ENCODE results near the gene MSX1.

MSX1 gene

DNA sequence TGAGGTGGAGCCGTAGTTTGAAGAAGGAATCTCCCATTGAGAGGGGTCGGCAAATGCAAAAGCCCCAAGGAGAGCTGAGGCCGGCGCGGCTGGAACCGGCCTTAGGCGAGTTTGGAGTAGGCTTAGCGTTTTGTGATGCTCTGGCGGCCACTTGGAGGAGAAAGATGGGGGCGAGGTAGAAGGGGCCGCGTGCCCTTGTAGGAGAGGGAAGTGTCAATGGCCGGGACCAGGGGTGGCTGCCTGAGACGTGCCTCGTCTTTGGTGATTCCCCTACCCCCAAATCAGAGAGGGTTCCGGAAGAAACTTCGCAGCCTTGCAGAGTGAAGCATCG is 11.7 kb downstream of the MSX1 start:
- DNase-seq, result no peak

DNA sequence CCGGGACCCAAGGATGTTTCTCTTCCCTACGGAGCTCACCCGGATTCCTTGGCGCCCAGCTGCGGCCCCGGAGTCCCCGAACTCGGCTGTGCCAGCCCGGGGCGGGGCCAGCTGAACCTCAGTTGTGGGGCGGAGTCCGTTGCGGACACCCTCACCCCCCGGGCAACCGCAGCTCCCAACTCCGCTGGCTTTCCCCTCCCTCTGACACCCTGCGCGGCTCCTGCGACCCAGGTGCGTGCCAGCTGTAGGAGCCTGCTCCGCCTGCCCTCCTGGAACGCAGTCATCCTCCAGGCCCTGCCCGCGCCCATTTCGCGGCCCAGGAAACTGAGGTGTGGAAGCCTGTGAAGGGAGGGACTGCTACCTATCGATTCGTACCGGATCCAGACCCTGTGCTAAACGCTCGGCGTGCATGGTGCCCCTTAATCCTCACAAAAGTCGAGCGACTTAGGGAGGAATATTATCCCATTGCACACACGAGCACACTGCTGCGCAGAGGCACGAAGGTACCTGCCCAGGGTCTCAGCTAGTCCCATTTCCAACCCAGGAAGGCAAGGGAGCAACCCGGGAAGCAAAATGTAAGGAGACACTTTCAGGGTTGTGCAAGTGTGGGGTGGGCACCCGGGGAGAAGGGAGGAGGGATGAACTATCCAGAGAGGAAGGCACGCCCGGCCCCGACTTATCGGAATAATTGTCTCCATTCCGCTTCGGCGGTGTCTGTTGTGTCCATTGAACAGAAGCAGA is 12.3 kb downstream of the MSX1 start:
- DNase-seq, result no peak

DNA sequence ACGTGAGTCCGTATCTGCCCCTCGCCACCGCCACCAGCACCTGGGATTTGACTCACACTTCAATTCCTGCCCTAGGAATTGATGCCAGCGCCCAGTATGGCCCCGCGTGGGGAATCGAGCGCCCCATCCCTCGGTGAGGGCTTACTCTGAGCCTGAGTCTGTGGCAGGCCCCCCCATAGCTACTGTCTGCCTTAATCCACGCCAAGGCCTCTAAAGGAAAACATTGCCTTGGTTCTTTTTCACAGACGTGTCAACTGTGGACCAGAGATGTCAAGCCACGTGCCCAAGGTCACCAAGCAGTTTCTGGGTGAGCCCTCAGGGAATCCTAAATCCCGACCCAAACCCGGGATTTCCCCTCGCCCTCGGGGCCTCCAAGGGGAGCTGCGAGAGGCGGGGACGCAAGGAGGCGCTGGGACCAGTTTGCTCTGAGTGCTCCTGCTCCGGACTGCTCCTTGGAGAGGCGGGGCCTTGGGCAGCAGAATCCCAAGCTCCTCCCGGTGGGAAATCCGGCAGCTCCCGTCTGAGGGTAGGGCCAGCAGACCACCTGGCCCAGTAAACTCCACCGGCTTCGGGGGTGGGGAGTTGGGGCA is 12.9 kb downstream of the MSX1 start:
- DNase-seq, result no peak

DNA sequence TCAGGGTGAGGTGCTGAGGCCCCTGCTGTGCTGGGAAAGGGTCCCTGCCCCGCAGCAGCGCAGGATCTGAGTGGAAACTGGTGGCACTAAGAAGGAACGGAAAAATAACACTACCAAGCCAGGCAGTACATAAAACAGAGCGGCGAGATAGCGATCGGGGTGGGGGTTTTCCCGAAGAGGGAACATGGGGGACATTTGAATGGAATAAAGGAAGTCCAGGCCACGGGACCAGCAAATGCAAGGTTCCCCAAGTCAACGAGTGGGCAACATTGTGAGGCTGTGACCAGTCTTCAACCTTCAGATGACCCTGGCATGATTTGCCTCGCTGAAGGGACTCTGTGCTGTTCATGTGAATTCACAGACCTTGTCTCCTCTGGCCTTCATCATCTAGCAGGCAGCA is 13.7 kb downstream of the MSX1 start:
- DNase-seq, result no peak

DNA sequence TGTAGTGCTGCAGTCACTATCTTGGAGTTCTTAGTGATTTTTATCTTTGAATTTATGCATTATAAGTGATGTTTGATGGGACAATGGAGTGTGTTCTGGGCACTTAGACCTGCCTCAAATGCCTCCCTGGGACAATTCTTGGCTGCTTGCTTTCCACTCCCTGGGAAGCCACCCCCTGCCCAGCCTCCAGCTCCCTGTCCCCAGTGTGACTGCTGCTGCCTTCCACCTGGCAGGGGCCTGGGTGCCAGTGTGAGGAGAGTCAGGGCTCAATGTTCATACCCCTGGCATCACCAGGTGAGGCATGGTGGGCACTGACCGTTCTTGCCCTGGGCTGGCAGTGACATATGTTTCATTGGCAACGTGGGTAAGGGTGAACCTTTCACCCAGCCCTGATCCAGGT is 14.8 kb downstream of the MSX1 start:
- no peak for DNase-seq

DNA sequence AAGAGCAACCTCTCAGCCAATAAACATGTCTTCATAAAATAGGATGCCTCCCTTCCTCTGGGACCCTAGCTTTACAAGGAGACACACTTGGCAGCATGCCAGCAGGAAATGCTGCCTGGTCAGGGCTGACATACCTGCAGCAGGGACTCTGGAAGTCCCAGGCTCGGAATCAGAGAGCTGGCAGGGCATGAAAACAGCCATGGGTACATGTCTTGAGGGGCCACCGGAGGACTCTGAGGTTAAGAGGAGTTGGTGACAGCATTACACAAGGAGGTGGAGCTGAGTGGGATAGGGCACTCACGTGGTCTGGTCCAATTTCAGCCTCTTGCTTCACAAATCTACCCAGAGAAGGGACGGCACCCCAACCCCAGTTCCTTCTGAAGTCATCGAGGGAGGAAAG is 15.7 kb downstream of the MSX1 start:
- no peak for DNase-seq

DNA sequence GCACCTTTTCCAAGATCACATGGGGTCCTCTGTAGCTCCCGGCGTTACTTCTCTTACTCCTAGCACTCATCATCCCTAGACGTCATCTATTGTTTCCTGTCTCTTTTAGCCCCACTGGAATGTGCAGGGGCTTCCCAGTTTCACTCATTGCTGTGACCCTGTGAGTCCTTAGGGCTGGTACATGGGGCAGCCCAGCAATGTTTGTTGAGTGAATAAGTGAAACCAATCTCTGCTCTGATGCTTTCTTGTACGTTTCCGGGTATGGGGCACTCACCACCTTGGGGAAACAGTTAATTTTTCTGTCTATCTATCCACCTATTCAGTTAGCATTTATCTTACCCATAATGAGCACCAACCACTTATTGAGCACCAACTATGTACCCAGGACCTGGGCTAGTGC is 16.1 kb downstream of the MSX1 start:
- no peak for DNase-seq

DNA sequence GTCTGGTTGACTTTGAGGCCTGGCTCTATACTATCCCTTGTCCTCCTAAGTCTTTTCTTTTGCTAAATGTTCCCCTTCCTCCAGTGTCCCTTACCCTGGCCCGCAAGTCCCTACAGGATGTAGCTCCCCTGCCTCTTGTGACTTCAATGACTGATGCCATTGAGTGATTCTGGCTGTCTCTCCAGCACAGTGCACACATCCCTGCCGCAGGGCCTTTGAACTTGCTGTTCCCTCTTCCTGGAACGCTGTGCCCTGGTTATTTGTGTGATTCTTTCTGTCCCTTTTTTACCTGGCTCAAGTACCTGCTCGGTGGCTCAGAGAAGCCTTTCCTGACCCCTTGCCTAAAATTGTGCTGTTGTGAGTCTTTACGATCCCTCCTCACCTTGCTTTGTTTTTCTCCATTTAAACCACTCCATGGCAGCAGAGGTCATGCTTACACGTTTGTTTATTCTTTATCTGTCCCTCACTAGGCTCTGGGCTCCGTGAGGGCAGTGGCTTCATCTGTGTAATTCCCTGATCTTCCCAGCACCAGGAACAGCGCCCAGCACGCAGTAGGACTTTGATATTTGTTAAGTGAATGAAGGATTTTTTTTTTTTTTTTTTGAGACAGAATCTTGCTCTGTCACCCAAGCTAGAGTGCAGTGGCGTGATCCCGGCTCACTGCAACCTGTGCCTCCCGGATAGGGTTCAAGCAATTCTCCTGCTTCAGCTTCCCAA is 17.6 kb downstream of the MSX1 start:
- no peak for DNase-seq

DNA sequence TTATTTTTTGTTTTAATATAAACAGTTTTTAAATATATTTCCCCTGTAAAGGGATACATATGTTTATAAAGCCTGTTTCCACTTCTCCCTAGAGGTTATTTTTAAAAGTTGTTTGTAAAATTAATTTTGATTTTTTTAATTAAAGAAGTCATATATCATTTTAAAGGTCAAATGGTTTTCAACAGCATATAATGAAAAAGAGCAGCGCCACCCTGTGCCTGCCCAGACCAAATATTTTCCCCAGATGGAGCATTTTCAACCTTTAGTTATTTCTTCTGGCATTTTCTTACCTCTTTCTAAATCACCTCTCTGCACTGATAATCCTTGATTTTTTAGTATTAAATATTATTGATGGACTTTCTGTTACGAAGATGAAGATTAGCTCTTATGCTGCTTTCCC is 21.0 kb downstream of the MSX1 start:
- DNase-seq, result no peak

DNA sequence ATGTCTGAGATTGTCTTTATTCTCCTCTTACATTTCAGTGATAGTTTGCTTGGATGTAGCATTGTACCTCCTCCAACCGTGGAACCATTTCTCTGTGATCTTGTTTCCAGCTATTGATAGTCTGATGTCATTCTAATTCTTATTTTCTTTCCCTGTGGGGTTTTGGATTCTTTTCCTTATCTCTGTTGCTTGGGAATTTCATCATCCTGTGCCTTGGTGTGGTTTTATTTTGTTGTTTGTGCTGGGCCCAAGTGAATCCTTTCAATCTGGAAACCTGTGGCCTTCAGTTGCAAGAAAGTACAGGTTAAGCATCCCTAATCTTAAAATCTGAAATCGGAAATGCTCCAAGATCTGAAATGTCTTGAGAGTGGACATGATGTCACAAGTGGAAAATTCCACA is 22.0 kb downstream of the MSX1 start:
- no peak for DNase-seq

DNA sequence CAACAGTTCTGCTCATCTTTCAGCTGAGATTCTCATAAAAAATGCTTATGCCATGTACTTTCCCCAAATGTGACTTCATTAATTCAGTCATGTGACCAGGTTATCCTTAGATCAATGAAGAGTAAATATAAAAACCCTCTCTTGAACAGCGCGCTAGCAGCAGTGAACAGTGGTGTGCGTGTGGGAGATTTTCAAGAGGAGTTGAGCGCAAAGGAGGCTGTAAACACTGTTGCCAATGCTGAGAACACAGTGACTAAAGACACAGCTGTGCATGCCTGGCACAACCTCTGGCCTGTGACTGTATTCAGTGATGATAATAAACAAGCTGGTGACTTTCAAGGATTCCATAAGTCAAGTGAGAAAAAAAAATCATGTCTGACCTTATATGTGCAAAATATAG is 25.1 kb downstream of the MSX1 start:
- no peak for DNase-seq

DNA sequence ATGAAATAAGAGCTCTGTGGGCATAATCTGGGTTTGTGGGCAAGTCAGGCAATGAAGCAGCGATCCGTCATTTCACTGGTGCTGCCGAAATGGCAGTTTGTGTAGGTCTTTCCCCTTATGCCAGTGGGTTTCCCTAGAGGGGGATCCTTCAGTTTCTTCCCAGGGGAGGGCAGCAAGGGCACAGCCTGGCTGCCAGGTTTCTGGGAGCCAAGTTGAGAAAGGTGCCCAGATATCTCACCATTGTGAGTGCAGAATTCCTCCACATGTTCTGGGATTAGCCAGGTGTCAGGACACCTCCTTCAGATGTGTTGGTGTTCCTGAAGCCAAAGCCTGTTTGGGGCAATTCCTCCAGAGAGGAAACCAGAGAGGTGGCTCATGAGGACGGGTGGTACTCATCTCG is 28.0 kb downstream of the MSX1 start:
- no peak for DNase-seq

DNA sequence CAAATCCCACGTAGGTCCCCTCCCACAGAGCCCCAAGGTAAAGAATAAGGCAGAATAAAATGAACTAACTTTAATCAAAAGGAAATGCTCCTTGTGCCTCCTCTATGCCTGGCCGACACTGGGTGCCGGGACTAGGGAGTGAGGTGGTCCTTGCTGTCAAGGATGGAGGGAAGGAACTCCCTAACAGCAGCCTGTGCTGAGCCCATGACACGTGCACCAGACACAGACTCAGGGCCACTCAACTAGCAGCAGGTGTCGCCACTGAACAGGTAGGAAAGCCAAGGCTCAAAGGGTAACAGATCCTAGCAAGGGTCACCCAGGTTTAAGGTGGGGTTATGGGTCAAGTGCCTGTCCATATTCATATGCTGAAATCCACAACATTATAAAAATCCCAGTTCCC is 29.2 kb downstream of the MSX1 start:
- DNase-seq, result no peak

DNA sequence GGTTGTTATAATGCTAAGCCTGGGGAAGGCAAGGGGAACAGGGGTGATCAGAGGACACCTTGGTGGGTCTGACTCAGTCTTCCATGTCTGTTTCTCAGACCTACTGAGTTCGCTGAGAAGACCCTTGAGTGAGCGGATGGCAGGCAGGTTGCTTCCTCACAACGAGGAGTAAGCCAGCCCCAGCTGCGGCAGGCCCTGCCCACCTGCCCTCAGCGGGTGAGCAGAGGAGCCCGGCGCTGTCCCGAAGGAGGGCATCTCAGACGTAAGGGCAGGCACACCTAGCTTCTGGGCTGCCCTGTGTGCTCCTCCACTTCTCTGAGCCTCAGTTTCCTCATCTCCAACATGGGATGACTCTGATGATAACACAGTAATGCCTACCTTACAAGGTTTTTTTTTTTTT is 30.3 kb downstream of the MSX1 start:
- no peak for DNase-seq

DNA sequence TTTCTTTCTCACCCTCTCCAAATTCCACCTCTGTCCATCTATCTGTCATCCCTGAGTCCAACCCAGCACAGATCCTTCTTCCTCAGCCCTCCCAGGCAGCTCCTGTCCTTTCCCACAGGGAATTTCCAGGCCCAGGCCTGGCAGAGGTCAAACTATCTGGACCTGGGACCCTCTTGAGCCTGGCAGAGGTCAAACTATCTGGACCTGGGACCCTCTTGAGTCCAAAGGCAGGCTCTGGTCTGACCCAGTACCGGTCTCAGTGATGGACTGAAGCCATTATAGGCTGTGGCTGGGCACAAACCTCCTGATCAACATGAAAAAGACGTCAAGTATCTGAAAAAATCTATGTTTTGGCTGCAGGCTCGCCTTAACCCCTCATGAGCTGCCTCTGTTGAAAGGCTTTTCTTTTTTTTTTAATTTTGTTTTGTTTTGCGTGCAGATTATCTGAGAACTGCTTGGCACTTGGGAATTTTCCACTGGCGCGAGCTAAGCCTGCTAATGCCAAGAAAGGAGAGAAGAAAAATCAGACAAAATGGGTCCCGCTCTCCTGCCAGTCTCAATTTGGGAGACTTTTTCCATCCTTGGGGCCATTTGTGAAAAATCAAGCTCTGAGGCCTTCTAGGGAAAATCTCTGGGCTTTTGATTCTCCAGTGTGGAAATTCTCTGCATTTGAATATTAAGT is 31.2 kb downstream of the MSX1 start:
- no peak for DNase-seq

DNA sequence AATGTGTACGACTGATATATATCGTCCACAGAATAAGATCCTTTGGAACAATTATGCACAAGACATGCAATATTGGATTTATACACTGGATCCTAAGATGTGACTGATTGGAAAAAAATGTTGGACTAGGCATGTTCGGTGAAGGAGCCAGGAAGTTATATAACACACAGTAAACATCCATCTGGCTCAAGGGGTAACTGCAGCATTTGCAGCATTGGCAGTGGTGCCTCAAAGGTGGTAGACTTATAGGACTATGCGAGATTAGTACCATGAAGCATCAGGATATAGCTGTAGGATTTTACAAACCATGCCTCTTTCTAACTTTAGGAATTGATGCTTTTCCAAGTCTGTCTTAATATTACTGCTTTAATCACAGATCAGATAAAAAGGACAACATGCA is 34.3 kb downstream of the MSX1 start:
- DNase-seq, result no peak

DNA sequence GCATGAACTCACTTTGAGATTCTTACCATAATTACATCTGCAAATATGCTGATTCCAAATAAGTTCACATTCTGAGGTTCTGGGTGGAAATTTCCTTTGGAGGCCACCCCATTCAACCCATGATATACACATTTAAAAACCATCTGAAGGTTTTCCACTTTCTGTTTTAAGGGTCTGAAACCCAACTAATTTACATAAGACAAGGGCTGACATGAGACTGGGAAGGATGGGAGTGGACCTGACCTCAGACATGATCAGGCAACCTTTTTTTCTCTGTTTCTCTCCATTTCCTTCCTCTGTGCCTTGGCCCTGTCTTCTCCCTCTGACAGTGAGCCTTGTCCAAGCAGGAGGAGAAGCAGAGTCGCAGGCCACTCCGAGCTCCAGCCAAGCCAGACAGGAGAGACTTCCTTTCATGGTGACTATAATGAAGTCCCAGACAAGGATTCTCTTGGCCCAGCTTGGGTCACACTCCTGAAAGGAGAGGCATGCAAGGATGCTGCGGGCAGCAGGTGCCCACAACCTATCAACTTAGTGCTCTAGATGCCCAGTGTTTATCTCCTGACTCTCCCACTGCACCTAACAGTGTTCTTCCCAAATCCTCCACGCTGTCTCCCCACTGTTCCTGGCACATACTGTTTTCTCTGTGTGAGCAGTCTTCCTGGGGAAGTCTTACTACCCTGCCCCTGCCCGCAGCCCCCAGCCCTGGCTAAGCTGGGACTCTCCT is 39.9 kb downstream of the MSX1 start:
- DNase-seq, result no peak

DNA sequence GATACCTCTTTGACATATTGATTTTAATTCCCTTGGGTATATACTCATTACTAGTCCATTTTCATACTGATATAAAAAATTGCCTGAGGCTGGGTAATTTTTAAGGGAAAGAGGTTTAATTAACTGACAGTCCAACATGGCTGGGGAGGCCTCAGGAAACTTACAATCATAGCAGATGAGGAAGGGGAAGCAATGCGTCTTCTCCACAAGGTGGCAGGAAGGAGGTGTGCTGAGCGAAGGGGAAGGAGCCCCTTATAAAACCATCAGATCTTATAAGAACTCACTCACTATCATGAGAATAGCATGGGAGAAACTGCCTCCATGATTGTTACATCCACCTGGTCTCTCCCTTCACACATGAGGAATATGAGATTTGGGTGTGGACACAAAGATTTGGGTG is 42.4 kb downstream of the MSX1 start:
- DNase-seq, result no peak

DNA sequence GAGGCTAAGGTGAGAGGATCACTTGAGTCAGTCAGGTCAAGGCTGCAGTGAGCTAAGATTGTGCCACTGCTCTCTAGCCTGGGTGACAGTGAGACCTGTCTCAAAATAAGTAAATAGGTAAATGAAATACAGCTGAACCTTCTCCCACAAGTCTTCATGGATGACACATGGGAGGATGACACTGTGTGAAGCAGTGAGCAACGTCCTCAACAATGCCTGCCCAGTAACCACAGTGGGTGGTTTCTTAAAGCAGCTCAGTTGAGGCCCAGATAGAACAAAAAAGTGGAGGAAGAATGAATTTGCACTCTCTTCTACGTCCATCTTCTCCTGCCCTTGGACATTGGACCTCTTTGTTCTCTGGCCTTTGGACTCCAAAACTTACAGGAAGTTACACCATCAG is 52.7 kb downstream of the MSX1 start:
- DNase-seq, result no peak

DNA sequence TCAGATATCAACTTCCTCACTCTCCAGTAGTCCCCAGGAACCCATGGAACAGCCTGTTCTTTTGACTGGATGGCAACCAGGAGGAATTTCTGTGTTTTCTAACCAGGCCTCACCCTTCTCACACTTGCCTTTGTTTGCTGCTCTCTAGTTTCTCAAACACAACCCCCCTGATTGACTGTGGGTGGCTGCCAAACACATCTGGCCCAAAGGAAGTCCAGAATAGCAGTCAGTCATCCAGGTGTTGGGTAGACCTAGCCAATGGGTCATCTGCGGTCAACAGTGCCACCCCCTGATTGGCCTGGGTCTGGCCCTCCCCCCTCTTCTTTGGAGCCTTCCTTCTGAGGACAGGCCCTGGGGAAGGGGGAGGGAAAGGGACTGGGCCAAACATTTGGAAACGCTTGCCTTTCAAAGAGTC is 53.7 kb downstream of the MSX1 start:
- no peak for DNase-seq
